Tibial nerve (tissue), 4 donors: ENCODE results near the gene ARID5A.

Experiments
- EP300 ChIP-seq, 2 donors: sonication (generic); formaldehyde crosslinking; IDR thresholded peaks; one replicate each; pipeline ENCODE4 v1.6.1; 2017; ENCODE audit warnings: antibody characterized with exemption in 2 of 2, mild to moderate bottlenecking in 1 of 2
- POLR2A ChIP-seq, 2 donors: fragments of 450-650 bp; IDR thresholded peaks; one replicate each; pipeline ENCODE4 v1.6.1; 2017; ENCODE audit warnings: antibody characterized with exemption in 2 of 2, mild to moderate bottlenecking in 2 of 2, moderate library complexity in 2 of 2
- TF ChIP-seq, protein P1 (sequence below), 5 experiments: fragments of 200-600 bp in 3 of 5; fragments of 450-650 bp in 2 of 5; sonication (generic) in 3 of 5; IDR thresholded peaks; one replicate each; pipeline ENCODE4 v1.5.1; 2016 to 2019; ENCODE audit warnings: antibody characterized with exemption in 5 of 5, mild to moderate bottlenecking in 3 of 5, moderate library complexity in 2 of 5

- TF ChIP-seq, protein P1, sequence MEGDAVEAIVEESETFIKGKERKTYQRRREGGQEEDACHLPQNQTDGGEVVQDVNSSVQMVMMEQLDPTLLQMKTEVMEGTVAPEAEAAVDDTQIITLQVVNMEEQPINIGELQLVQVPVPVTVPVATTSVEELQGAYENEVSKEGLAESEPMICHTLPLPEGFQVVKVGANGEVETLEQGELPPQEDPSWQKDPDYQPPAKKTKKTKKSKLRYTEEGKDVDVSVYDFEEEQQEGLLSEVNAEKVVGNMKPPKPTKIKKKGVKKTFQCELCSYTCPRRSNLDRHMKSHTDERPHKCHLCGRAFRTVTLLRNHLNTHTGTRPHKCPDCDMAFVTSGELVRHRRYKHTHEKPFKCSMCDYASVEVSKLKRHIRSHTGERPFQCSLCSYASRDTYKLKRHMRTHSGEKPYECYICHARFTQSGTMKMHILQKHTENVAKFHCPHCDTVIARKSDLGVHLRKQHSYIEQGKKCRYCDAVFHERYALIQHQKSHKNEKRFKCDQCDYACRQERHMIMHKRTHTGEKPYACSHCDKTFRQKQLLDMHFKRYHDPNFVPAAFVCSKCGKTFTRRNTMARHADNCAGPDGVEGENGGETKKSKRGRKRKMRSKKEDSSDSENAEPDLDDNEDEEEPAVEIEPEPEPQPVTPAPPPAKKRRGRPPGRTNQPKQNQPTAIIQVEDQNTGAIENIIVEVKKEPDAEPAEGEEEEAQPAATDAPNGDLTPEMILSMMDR (IDR thresholded peaks at IDR 0.05), result no peak
- TF ChIP-seq EP300 (IDR thresholded peaks at IDR 0.05), result no peak
- TF ChIP-seq POLR2A (IDR thresholded peaks at IDR 0.05), result no peak
These were observed 12.7 kb upstream of the ARID5A start for GRCh38 chr2:96523659-96524481.
